Transverse colon (tissue), 3 donors: ENCODE results near the gene KRT1.

Experiments used
- CTCF ChIP-seq, 5 experiments: fragments of 200-600 bp in 3 of 5; fragments of 450-650 bp in 2 of 5; sonication (generic) in 3 of 5; IDR thresholded peaks; 1 replicate in 2 of 5; 2 replicates in 3 of 5; pipeline ENCODE4 v1.5.1; 2016 to 2017; ENCODE audit warnings: antibody characterized with exemption in 5 of 5, inconsistent platforms in 3 of 5, mild to moderate bottlenecking in 2 of 5, moderate library complexity in 1 of 5
- EP300 ChIP-seq: sonication (generic); formaldehyde crosslinking; IDR thresholded peaks from one replicate; pipeline ENCODE4 v1.6.1; 2017; ENCODE audit warnings: antibody characterized with exemption, low read depth
- POLR2A ChIP-seq: fragments of 450-650 bp; IDR thresholded peaks from one replicate; pipeline ENCODE4 v1.6.1; 2016; ENCODE audit warnings: antibody characterized with exemption, mild to moderate bottlenecking, moderate library complexity

DNA sequence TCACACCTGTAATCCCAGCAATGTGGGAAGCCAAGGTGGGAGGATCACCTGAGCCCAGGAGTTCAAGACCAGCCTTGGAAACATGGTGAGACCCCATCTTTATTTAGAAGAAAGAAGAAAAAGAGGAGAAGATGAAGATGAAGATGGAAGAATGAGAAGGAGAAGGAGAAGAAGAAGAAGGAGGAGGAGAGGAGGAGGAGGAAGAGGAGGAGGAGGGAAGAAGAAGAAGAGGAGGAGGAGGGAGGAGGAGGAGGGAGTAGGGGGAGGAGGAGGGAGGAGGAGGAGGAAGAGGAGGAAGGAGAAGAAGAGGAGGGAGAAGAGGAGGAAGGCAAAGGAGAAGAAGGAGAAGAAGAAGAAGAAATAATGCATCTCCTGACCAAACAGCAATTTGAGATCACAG is 9.0 kb upstream of the KRT1 start:
- TF ChIP-seq CTCF (IDR thresholded peaks at IDR 0.05) (no peak), EP300 (no peak), POLR2A (no peak)
